Measurements from ENCODE around the gene SLC24A3.

SLC24A3 gene

GRCh38 chr20:19679900-19680495 lies 467.6 kb downstream of the SLC24A3 start:
- no peak for DNase-seq (ENCODE audit: low spot score)

GRCh38 chr20:19682249-19682648 lies 469.8 kb downstream of the SLC24A3 start:
- DNase-seq (ENCODE audit: low spot score): no peak

GRCh38 chr20:19683188-19683587 lies 470.7 kb downstream of the SLC24A3 start:
- DNase-seq (ENCODE audit: low spot score): no peak

GRCh38 chr20:19683822-19684221 lies 471.4 kb downstream of the SLC24A3 start:
- no peak for DNase-seq (ENCODE audit: low spot score)

GRCh38 chr20:19688031-19688806 lies 475.8 kb downstream of the SLC24A3 start:
- peak; percentile 92 for DNase-seq (ENCODE audit: low spot score)

- no peak for DNase-seq (ENCODE audit: low spot score)
Measured at GRCh38 chr20:19690462-19690861, 478.0 kb downstream of the SLC24A3 start.

GRCh38 chr20:19691125-19691524 lies 478.7 kb downstream of the SLC24A3 start:
- DNase-seq (ENCODE audit: low spot score): no peak

GRCh38 chr20:19692100-19692499 lies 479.7 kb downstream of the SLC24A3 start:
- DNase-seq (ENCODE audit: low spot score): no peak

- peak; percentile 71 for DNase-seq (ENCODE audit: low spot score)
Measured at GRCh38 chr20:19692685-19693119, 480.3 kb downstream of the SLC24A3 start.

GRCh38 chr20:19693508-19693907 lies 481.1 kb downstream of the SLC24A3 start:
- no peak for DNase-seq (ENCODE audit: low spot score)

GRCh38 chr20:19695081-19695480 lies 482.6 kb downstream of the SLC24A3 start:
- DNase-seq (ENCODE audit: low spot score): no peak

- DNase-seq (ENCODE audit: low spot score): no peak
Measured at GRCh38 chr20:19696620-19697019, 484.2 kb downstream of the SLC24A3 start.

GRCh38 chr20:19697415-19697814 lies 485.0 kb downstream of the SLC24A3 start:
- DNase-seq (ENCODE audit: low spot score): no peak

GRCh38 chr20:19699180-19699971 lies 486.9 kb downstream of the SLC24A3 start:
- peak; percentile 62 for DNase-seq (ENCODE audit: low spot score)

GRCh38 chr20:19701429-19701828 lies 489.0 kb downstream of the SLC24A3 start:
- DNase-seq (ENCODE audit: low spot score): no peak

GRCh38 chr20:19706463-19706862 lies 494.0 kb downstream of the SLC24A3 start:
- no peak for DNase-seq (ENCODE audit: low spot score)

GRCh38 chr20:19709635-19710335 lies 497.3 kb downstream of the SLC24A3 start:
- no peak for DNase-seq (ENCODE audit: low spot score)

GRCh38 chr20:19710336-19711120 lies 498.1 kb downstream of the SLC24A3 start:
- no peak for DNase-seq (ENCODE audit: low spot score)

GRCh38 chr20:19711126-19711525 lies 498.7 kb downstream of the SLC24A3 start:
- no peak for DNase-seq (ENCODE audit: low spot score)

GRCh38 chr20:19712721-19713260 lies 500.3 kb downstream of the SLC24A3 start:
- no peak for DNase-seq (ENCODE audit: low spot score)

Data from AG20443 (cell line).